Keratinocyte (primary cell): ENCODE results near the gene LSP1. TPM values are rescaled to one million over a fixed set of nuclear protein-coding genes. Genes with fewer than 3 reads are reported as not detected.

Experiments
- DNase-seq: peaks from one replicate; pipeline ENCODE4 v3.0.0-alpha.2; 2011; ENCODE audit warnings: low read depth, missing footprints, low spot score
- FAIRE-seq: peaks from 2 replicates; lab custom pipeline; 2011; peaks lifted over from hg19 to GRCh38; lab: Jason Lieb, UNC
- H2AFZ ChIP-seq: 2 replicates; pipeline ENCODE4 v1.6.0; 2012; ENCODE audit warnings: low read length, control low read depth, inconsistent platforms; ENCODE audit not compliant: control insufficient read depth
- H3K27ac ChIP-seq: 2 replicates; pipeline ENCODE4 v1.5.1; 2011; ENCODE audit warnings: low read length; ENCODE audit not compliant: control insufficient read depth, insufficient read depth
- H3K27me3 ChIP-seq: 3 replicates; pipeline ENCODE4 v1.6.0; 2011; ENCODE audit warnings: low read length; ENCODE audit not compliant: control insufficient read depth, insufficient read depth; ENCODE audit errors: extremely low read depth
- H3K36me3 ChIP-seq, 2 experiments: 2 replicates in 1 of 2; 3 replicates in 1 of 2; pipeline ENCODE4 v1.5.1; 2011; ENCODE audit warnings: low read length in 2 of 2, mild to moderate bottlenecking in 1 of 2; ENCODE audit not compliant: control insufficient read depth in 2 of 2, insufficient read depth in 2 of 2; ENCODE audit errors: extremely low read depth in 1 of 2
- H3K4me1 ChIP-seq: 3 replicates; pipeline ENCODE4 v1.5.1; 2011; ENCODE audit warnings: low read length; ENCODE audit not compliant: control insufficient read depth, insufficient read depth; ENCODE audit errors: extremely low read depth
- H3K4me2 ChIP-seq: 3 replicates; pipeline ENCODE4 v1.6.0; 2011; ENCODE audit warnings: low read depth, low read length; ENCODE audit not compliant: control insufficient read depth, insufficient read depth; ENCODE audit errors: extremely low read depth
- H3K4me3 ChIP-seq, 3 experiments: fragments of 200-600 bp in 1 of 3; sonication (generic) in 1 of 3; 2 replicates in 2 of 3; 3 replicates in 1 of 3; pipeline ENCODE4 v1.5.1; 2011 to 2016; ENCODE audit warnings: low read length in 3 of 3, mild to moderate bottlenecking in 3 of 3, control low read depth in 2 of 3, inconsistent platforms in 1 of 3, low read depth in 1 of 3, mixed read lengths in 1 of 3, mixed run types in 1 of 3, moderate library complexity in 1 of 3; ENCODE audit not compliant: control insufficient read depth in 2 of 3, insufficient read depth in 2 of 3; ENCODE audit errors: extremely low read depth in 1 of 3
- H3K79me2 ChIP-seq: 2 replicates; pipeline ENCODE4 v1.6.0; 2012; ENCODE audit warnings: low read length; ENCODE audit not compliant: control insufficient read depth, insufficient read depth
- H3K9ac ChIP-seq: 3 replicates; pipeline ENCODE4 v1.6.0; 2011; ENCODE audit warnings: low read length; ENCODE audit not compliant: control insufficient read depth, insufficient read depth; ENCODE audit errors: extremely low read depth
- H3K9me1 ChIP-seq: 3 replicates; pipeline ENCODE4 v1.6.0; 2011; ENCODE audit warnings: low read length; ENCODE audit not compliant: control insufficient read depth, insufficient read depth; ENCODE audit errors: extremely low read depth
- H3K9me3 ChIP-seq: 2 replicates; pipeline ENCODE4 v1.5.1; 2012; ENCODE audit warnings: low read depth, low read length; ENCODE audit not compliant: control insufficient read depth
- H4K20me1 ChIP-seq: 3 replicates; pipeline ENCODE4 v1.6.0; 2011; ENCODE audit warnings: low read length; ENCODE audit not compliant: control insufficient read depth, insufficient read depth; ENCODE audit errors: extremely low read depth
- EZH2 ChIP-seq: IDR thresholded peaks from one replicate; pipeline ENCODE4 v1.6.1; 2012; ENCODE audit warnings: inconsistent platforms, mild to moderate bottlenecking, low read length, moderate library complexity
- dilution Hi-C: fragments of 300-500 bp; cut with MboI; formaldehyde crosslinking; loops from one replicate; pipeline ENCODE4 v1.7.0; 2020; ENCODE audit warnings: low sequenced_read_pairs; ENCODE audit not compliant: extremely low pct_ligation_motif_present
- polyA plus RNA-seq, 5 experiments: library from polyadenylated mRNA; depleted of rRNA in 3 of 5; stranded (reverse) in 3 of 5; stranded (forward) in 1 of 5; unstranded in 1 of 5; fragments of >200 nt; gene quantifications; 1 replicate in 1 of 5; 2 replicates in 3 of 5; 3 replicates in 1 of 5; pipeline versions ENCODE4 v1.2.1 to v1.2.3, GENCODE V29; 2011 to 2012; ENCODE audit warnings: missing spikeins in 2 of 5, low read depth in 1 of 5, low replicate concordance in 1 of 5
- TF ChIP-seq, protein P1 (sequence below), 3 experiments: IDR thresholded peaks in 1 of 3; conservative IDR thresholded peaks in 1 of 3; optimal IDR thresholded peaks in 1 of 3; 2 replicates in 2 of 3; 3 replicates in 1 of 3; pipeline versions ENCODE3 to v1.5.1; 2011; ENCODE audit warnings: low read length in 3 of 3, mild to moderate bottlenecking in 3 of 3, moderate library complexity in 2 of 3, control low read depth in 1 of 3, inconsistent platforms in 1 of 3; ENCODE audit not compliant: insufficient read depth in 2 of 3; ENCODE audit errors: extremely low read depth in 1 of 3

The LSP1 gene
- polyA plus RNA-seq, 1 donor (not counting 4 experiments of a cell fraction or from before 2014, with no cell fraction given) = 0.94 TPM

DNA sequence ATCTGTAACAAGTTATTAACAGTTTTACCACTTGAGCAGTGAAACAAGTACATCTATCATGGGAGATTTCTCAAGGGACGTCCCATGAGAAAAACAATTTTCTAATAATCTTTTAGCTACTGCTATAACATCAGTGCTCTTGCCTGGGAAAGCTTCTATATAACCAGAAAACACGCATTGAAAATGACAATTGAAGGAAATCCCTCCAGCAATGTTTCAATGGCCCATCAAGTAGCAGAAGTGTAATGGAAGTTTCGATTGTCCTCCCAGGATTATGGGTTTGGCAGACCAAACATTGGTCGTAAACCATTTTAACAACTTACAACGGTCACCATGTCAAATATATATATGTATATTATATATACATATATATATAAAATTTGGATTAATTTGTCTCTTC is 46.8 kb downstream of the LSP1 start:
- no peak overlapping the region for H3K27ac ChIP-seq
- no peaks in the 10 kb centered on the region for H3K36me3 ChIP-seq
- no peaks in the 10 kb centered on the region for H3K79me2 ChIP-seq
- no peak for TF ChIP-seq EZH2
- TF ChIP-seq, protein P1, sequence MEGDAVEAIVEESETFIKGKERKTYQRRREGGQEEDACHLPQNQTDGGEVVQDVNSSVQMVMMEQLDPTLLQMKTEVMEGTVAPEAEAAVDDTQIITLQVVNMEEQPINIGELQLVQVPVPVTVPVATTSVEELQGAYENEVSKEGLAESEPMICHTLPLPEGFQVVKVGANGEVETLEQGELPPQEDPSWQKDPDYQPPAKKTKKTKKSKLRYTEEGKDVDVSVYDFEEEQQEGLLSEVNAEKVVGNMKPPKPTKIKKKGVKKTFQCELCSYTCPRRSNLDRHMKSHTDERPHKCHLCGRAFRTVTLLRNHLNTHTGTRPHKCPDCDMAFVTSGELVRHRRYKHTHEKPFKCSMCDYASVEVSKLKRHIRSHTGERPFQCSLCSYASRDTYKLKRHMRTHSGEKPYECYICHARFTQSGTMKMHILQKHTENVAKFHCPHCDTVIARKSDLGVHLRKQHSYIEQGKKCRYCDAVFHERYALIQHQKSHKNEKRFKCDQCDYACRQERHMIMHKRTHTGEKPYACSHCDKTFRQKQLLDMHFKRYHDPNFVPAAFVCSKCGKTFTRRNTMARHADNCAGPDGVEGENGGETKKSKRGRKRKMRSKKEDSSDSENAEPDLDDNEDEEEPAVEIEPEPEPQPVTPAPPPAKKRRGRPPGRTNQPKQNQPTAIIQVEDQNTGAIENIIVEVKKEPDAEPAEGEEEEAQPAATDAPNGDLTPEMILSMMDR (optimal IDR thresholded peaks at IDR 0.05 in 1 of 3, IDR thresholded peaks at IDR 0.05 in 1 of 3, conservative IDR thresholded peaks at IDR 0.05 in 1 of 3; ENCODE audit: extremely low read depth in 1 of 3, insufficient read depth in 2 of 3, low read length in 3 of 3) = no peak
- dilution Hi-C loops = no loop called here
- H3K4me3 ChIP-seq = no peak overlapping the region
- H2AFZ ChIP-seq = no peak overlapping the region
- no peaks in the 10 kb centered on the region for H3K27me3 ChIP-seq
- H3K4me2 ChIP-seq = no peak overlapping the region
- no peak for DNase-seq
- no peaks in the 10 kb centered on the region for H4K20me1 ChIP-seq
- no peak overlapping the region for H3K9ac ChIP-seq
- H3K4me1 ChIP-seq = no peaks in the 10 kb centered on the region
- no peak for FAIRE-seq
- no peaks in the 10 kb centered on the region for H3K9me3 ChIP-seq
- no peaks in the 10 kb centered on the region for H3K9me1 ChIP-seq

DNA sequence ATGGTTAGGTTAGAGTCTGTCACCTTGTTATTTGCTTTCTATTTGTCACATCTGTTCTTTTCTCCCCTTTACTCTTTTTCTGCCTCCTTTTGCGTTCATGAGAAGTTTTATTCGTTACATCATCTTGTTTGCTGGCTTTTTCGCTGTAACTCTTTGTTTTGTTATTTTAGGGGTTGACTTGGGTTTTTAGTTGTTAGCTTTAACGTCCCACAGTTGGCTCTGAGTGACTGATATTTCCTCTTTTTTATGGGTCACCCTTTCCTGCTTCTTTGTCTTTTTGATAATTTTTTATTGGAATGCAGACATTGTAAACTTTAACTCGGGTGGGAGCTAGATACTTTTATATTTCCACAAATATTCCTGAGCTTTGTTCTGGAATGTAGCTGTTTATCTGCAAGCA is 53.3 kb downstream of the LSP1 start:
- Histone ChIP-seq H3K9me3 (no peaks in the 10 kb centered on the region), H3K27me3 (peaks cover 6% of the 10 kb centered on the region), H3K79me2 (no peaks in the 10 kb centered on the region), H3K27ac (no peak overlapping the region), H3K4me2 (no peak overlapping the region), H4K20me1 (no peaks in the 10 kb centered on the region), H3K4me1 (no peaks in the 10 kb centered on the region), H3K9me1 (no peaks in the 10 kb centered on the region), H3K4me3 (no peak overlapping the region), H2AFZ (no peak overlapping the region), H3K9ac (no peak overlapping the region), H3K36me3 (no peaks in the 10 kb centered on the region)
- DNase-seq = no peak
- TF ChIP-seq, protein P1 (optimal IDR thresholded peaks at IDR 0.05 in 1 of 3, IDR thresholded peaks at IDR 0.05 in 1 of 3, conservative IDR thresholded peaks at IDR 0.05 in 1 of 3; ENCODE audit: extremely low read depth in 1 of 3, insufficient read depth in 2 of 3, low read length in 3 of 3) = no peak
- no peak for TF ChIP-seq EZH2
- no peak for FAIRE-seq
- dilution Hi-C loops = no loop called here
